Adrenal gland (tissue), 5 donors: Measurements from ENCODE around the gene CDK10.

Experiments used
- POLR2A ChIP-seq, 2 donors: fragments of 450-650 bp; IDR thresholded peaks; one replicate each; pipeline ENCODE4 v1.6.1; 2017; ENCODE audit warnings: antibody characterized with exemption in 2 of 2, mild to moderate bottlenecking in 2 of 2, moderate library complexity in 1 of 2
- TF ChIP-seq, protein P1 (sequence below), 6 experiments: fragments of 450-650 bp in 4 of 6; fragments of 200-600 bp in 2 of 6; sonication (generic) in 1 of 6; IDR thresholded peaks; 1 replicate in 5 of 6; 2 replicates in 1 of 6; pipeline versions ENCODE4 v1.5.1 to v1.8.0; 2016 to 2021; ENCODE audit warnings: antibody characterized with exemption in 6 of 6, mild to moderate bottlenecking in 2 of 6, moderate library complexity in 1 of 6
- donor health status: DM: no; HTN: no; CAD: no.

DNA sequence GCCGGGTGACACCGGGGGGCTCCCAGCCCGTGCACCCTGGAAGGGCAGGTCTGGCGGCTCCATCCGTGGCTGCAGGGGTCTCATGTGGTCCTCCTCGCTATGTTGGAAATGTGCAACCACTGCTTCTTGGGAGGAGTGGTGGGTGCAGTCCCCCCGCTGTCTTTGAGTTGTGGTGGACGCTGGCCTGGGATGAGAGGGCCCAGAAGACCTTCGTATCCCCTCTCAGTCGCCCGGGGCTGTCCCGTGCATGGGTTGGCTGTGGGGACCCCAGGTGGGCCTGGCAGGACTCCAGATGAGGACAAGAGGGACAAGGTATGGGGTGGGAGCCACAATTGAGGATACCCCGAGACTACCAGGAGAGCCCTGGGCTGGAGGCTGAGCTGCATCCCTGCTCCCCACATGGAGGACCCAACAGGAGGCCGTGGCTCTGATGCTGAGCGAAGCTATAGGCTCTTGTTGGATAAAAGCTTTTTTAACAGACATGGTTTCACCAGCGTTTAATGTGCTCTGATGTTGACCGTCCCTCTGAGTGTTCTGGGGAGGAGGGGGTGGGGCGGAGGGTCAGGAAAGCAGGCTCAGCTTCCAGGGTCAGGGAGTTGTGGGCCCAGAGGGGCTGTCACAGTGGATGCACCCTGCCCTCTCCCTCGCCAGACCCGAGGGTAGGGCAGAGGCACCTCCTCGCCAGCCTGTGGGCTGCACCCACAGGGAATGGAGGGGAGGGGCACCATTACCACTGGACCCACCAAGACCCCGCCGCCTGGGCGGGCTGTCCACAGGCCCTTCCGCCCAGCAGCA, 9.6 kb downstream of the CDK10 start:
- TF ChIP-seq, protein P1, sequence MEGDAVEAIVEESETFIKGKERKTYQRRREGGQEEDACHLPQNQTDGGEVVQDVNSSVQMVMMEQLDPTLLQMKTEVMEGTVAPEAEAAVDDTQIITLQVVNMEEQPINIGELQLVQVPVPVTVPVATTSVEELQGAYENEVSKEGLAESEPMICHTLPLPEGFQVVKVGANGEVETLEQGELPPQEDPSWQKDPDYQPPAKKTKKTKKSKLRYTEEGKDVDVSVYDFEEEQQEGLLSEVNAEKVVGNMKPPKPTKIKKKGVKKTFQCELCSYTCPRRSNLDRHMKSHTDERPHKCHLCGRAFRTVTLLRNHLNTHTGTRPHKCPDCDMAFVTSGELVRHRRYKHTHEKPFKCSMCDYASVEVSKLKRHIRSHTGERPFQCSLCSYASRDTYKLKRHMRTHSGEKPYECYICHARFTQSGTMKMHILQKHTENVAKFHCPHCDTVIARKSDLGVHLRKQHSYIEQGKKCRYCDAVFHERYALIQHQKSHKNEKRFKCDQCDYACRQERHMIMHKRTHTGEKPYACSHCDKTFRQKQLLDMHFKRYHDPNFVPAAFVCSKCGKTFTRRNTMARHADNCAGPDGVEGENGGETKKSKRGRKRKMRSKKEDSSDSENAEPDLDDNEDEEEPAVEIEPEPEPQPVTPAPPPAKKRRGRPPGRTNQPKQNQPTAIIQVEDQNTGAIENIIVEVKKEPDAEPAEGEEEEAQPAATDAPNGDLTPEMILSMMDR (IDR thresholded peaks at IDR 0.05), result no peak
- no peak for TF ChIP-seq POLR2A (IDR thresholded peaks at IDR 0.05)
